Amniotic epithelial cell (primary cell): Measurements from ENCODE around the gene HERC6.
"Not testable (repeated sequence)": the region's sequence is repeated elsewhere in the genome, so short reads cannot be mapped to it uniquely, and the experiment has no call there.

ENCODE experiments used
- DNase-seq: peaks from one replicate; pipeline ENCODE4 v3.0.0-alpha.2; 2010; ENCODE audit warnings: low read depth

The HERC6 gene

DNA sequence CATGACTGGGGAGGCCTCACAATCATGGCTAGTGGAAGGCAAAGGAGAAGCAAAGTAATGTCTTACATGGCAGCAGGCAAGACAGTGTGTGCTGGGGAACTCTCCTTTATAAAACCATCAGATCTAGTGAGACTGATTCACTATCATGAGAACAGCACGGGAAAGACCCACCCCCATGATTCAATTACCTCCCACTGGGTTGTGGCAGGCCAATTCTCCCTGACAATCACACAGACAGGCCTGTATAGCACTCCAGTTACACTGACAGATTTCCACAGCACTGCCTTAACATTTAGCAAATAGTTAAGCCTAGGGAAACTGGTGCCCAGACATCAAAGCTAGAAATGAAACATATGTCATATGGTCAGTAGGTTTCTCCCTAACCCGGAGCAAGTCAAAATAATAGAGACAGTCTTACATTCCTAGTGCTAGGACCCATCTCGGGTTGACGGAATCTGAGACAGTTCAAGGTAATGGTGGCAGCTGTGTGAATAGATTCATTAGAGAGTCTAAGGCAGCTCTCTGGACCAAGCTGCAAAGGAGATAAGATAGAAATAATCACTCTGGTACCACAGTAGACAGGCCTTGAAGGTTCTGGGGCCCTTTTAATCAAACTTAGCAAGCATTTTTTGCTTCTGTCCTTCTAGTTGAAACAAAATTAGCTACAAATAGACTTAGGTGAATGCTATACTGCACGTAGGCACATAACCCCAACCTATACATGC is 68.9 kb downstream of the HERC6 start:
- DNase-seq = no peak

GRCh38 chr4:88448211-88448765 is 69.6 kb downstream of the HERC6 start:
- not testable (repeated sequence) for DNase-seq

DNA sequence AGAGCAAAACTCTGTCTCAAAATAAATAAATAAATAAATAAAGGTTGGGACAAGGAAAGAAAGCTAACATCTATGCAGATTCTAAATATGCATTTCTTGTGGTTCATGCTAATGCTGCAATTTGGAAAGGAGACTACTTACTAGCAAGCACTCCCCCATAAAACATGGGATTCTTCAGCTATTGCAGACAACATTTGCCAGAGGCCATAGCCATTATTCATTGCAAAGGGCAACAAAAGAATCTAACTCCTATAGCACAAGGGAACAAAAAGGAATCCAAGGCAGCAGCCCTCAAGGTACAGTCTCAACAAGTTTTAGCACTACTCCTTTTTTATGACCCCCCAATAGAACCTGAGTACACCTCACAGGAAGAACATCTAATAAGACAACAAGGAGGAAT is 70.2 kb downstream of the HERC6 start:
- peak; percentile 70 for DNase-seq

DNA sequence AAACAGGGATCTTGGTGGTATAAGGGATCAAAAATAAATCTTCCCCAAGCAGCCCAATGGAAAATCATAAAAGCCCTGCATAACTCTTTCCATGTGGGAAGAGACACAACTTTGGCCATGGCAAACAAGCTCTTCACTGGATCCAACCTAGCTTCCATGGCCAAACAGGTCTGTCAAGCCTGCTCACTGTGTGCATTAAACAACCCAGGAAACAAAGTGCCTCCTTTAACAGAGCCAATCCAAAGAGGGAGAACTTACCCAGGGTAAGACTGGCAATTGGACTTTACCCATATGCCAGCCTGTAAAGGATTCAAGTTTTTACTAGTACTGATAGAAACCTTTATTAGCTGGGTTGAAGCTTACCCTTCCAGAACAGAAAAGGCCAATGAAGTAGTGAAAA is 70.6 kb downstream of the HERC6 start:
- no peak for DNase-seq

GRCh38 chr4:88451205-88451604 is 72.6 kb downstream of the HERC6 start:
- DNase-seq = no peak

DNA sequence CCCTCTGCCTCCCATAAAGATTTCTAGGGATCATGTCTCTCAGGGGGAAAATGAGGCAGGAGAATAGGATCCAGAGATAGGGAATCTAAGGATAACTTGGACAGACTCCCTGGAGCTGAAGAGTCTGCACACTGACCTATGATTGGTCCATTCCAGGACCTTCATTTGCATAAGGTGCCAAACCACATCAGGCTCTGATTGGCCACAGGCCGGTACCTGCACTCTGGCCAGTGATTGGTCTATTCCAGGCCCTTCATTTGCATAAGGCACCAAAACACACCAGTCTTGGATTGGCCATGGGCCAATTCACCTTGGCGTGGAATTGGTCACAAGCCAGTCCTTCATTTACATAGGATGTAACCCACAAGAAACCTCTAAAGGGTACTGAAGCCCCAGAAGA is 74.3 kb downstream of the HERC6 start:
- no peak for DNase-seq

DNA sequence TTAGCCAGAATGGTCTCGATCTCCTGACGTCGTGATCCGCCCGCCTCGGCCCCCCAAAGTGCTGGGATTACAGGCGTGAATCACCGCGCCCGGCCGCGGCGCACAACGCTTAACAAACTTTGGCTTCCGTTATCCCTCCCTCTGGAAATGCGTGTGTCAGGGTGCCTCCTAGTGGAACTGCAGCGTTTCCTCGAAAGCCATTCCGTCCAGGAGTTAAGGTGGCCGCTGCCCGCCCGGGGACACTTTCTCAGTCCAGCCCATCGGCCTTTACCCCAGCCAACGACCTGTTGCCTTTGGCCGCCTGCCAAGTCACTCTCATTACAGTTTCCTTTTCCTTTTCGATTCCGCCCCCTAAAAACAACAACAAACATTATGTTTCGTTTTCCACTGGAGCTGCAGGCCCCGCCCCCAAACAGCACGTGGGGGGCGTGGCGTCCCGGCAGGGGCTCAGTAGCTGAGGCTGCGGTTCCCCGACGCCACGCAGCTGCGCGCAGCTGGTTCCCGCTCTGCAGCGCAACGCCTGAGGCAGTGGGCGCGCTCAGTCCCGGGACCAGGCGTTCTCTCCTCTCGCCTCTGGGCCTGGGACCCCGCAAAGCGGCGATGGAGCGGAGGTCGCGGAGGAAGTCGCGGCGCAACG is 78.1 kb downstream of the HERC6 start, which contains the start of gene HERC5:
TSS of gene HERC5 (plus strand) at position 450 of the 637 bp plus-strand sequence. CDS start at position 601, 151 bp downstream.
- peak; percentile 91 for DNase-seq

DNA sequence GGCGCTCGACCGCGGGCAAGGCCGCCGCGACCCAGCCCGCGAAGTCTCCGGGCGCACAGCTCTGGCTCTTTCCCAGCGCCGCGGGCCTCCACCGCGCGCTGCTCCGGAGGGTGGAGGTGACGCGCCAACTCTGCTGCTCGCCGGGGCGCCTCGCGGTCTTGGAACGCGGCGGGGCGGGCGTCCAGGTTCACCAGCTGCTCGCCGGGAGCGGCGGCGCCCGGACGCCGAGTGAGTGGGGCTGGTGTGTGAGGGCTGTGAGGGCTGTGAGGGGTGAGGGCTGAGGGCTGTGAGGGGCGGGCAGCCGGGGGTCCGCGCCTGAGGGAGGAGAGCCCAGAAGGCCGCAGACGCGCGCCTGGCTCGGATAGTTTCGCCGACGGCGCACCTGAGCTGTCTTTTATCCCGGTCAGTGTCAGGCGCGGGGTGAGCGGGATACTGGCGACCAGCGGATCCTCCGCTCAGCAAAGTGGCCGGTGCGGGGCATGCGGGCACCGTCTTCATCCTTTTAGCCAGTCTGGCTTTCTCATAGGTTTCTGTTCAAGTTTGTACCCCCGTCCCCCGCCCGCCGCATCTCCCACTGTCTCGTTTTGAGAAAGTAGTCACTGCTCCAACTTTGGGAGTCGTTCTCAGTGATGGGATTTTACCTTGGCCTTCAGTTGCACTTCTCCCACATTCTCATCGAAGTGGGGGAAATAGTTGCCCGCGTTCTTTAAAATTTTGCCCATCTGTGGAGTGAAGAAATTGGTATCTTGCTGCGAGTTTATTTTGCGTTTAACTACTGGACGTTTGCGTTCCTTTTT is 78.9 kb downstream of the HERC6 start:
- DNase-seq = no peak

DNA sequence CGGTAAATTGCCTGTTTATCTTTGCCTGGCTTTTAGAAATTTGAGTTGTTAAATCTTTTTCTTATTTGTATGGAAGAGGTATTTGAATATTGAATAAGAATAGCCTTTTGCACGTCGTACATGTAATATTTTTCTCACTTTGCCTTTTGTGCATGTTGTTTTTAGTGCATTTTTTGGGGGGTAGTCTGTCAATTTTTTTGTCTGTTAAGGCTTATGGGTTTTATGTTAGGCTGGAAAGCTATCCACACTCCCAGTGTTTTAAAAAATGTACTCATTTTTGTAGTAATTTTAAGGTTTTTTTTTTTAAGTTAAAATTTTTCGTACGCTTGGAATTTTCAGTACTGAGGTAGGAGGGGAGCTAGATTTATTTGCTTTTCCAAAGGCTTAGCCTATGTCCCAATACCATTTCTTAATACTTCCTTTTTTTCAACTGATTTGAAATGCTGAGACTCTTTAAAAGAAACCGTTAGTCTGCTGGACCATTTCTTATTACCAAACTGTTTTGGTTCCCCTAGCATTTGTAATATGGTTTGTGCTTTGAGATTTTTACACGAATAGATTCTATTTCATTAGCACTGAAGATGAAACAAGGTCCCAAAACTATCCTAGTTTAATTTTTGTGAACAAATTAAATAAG is 79.6 kb downstream of the HERC6 start:
- no peak for DNase-seq

DNA sequence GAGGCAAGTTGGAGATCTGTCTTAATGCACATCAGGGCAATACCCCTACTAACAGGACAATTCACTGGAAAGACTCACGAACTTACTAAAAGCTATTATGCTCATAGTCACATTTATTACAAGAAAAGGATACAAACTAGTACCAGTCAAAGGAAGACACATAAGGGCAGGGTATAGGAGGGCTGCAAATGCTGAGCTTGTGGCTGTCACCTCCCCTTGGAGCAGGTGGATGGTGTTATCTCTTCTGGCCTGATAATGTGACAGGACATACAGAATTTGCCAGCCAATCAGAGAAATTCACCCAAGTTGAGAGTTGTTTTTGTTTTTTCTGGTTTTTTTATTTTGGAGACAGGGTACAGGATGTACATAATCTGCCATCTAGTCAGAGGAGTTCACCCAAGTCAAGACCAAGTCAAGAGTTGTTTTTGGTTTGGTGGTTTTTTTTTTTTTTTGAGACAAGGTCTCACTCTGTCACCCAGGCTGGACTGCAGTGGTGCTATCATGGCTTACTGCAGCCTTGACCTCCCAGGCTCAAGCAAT is 87.1 kb downstream of the HERC6 start:
- no peak for DNase-seq

- no peak for DNase-seq
These were observed 88.7 kb downstream of the HERC6 start for GRCh38 chr4:88467392-88467791.

DNA sequence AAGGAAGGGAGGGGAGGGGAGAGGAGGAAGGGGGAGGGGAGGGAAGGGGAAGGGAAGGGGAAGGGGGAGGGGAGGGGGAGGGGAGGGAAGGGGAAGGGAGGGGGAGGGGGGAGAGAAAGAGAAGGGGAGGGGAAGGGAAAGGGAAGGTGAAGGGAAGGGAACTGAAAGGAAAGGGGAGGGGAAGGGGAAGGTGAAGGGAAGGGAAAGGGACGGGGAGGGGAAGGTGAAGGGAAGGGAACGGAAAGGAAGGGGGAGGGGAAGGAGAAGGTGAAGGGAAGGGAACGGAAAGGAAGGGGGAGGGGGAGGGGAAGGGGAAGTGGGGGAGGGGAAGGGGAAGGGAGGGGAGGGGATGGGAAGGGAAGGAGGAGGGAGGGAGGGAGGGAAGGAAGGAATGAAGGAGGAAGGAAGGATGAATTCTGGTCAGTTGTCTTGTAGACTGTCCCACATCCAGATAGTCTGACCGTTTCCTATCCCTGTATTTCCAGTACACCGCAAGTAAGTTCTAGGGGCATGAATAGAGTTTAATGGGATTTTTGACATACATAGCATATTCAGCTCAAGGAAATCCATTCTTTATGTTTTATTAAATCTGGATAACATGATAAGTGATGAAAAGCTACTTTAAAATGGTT is 98.7 kb downstream of the HERC6 start:
- DNase-seq = no peak

DNA sequence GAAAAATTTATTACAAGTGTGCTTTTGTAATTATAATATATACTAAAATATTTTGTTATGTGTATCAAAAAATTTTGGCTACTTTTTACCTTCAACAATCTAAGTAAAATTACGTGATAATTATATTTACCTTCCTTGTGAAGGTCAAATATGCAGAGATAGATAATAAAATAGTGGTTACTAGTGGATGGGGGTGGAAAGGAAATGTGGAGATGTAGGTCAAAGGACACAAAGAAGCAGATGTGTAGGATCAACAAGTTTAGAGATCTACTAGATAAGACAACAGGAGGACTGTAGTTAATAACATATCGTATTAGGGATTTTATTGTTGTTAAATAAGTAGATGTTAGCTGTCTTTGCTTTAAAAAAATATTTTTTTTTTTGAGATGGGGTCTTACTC is 99.6 kb downstream of the HERC6 start:
- no peak for DNase-seq

- DNase-seq = no peak
These were observed 102.9 kb downstream of the HERC6 start for GRCh38 chr4:88481537-88481936.

DNA sequence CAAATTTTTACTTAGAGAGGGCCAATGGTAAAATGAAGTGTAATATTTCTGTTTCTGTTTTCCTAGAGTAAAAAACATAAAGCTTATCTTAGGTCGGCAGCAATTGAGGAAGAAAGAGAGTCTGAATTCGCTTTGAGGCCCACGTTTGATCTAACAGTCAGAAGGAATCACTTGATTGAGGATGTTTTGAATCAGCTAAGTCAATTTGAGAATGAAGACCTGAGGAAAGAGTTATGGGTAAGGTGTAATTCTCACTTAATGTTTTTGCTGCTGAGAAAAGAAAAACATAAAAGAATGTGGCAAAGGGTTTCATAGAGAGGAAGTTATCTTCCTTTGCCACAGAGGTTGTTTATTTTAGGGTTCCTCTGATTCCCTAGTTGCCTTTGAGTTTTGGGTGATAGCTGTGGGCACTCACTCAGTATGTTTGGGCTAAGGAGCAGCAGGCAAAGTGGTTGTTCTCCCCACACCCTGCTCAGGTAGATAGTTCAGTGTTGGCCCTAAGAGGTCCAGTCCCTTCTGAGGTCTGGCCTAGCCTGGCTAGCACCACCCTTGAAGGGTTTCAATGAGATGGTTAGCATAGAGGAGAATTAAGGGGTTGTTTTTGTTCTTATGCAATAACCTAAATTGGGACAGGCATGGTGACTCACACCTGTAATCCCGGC is 110.6 kb downstream of the HERC6 start:
- no peak for DNase-seq
